HUDEP-2 (cell line): ENCODE measurements around the gene CHTOP.
"Not testable (repeated sequence)": the region's sequence is repeated elsewhere in the genome, so short reads cannot be mapped to it uniquely, and the experiment has no call there.

Source experiments
- DNase-seq, 76 experiments: peaks; one replicate each; lab custom pipeline; 2025; ENCODE audit not compliant: unreplicated experiment in 76 of 76; lab: John Stamatoyannopoulos, UW

CHTOP gene

DNA sequence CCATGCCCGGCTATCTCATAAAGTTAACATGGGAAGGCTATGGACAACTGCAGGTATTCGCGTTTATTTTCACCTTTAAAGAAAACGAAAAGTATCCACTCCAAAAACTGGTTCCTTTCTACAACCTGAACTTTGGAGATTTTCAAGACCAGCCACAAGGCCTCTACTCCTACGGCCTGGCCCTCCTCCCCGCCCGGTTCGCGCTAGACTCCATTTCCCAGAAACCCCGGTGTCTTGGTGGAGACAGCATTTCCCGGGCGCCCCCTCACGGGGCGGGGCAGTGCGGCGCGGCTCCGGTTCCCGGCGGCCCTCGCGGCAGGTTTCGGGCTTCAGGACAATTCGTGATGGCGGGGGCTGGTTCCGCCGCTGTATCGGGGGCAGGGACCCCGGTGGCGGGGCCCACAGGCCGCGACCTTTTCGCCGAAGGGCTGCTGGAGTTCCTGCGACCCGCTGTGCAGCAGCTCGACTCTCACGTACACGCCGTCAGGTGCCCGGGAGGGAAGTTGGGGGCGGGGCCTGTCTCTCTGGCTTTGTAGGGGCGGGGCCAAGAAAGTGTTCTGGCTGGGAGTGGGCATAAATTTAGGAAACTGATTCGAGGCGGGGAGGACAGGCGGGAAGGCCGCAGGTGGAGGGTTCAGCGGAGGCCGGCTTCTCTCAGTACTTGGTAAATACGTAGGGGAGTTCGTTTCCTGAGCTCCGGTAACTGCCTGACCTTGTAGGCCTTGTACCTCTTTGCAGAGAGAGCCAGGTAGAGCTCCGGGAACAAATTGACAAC, 24.7 kb downstream of the CHTOP start, which contains the start of gene SNAPIN:
SNAPIN (plus strand) TSS at position 304 of the 775 bp plus-strand sequence; CDS start at position 345, 41 bp downstream.
- peak in 75 of 76 experiments; percentile 28 to 98 (median 83) for DNase-seq

DNA sequence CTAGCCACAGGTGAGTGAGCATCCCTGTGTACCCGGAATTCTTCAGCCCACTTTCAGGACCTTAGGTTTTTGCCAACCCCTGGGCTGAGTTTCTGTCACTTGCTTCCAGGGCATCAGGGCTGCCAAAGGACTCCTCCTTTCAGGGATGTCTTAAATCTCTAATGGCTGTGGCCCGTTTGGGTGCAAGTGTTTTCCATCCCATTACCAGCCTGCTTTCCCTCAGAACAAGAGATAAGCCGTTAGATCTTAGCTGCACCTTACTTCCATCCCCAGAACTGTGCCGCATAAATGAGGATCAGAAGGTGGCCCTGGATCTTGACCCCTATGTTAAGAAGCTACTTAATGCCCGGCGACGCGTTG, 25.3 kb downstream of the CHTOP start:
- DNase-seq: peak in 1 of 76 experiments; percentile 42

DNA sequence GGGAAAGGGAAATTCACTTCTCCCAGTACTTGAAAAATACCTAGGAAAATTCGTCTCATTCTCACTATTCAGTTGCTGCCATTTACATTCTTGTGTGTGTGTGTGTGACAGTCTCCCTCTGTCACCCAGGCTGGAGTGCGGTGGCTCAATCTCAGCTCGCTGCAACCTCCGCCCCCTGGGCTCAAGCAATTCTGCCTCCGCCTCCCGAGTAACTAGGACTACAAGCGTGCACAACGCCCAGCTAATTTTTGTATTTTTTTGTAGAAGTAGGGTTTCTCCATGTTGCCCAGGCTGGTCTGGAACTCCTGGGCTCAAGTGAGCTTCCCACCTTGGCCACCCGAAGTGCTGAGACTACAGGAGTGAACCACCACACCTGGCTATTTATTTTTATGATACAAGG, 25.8 kb downstream of the CHTOP start:
- DNase-seq: no peak

DNA sequence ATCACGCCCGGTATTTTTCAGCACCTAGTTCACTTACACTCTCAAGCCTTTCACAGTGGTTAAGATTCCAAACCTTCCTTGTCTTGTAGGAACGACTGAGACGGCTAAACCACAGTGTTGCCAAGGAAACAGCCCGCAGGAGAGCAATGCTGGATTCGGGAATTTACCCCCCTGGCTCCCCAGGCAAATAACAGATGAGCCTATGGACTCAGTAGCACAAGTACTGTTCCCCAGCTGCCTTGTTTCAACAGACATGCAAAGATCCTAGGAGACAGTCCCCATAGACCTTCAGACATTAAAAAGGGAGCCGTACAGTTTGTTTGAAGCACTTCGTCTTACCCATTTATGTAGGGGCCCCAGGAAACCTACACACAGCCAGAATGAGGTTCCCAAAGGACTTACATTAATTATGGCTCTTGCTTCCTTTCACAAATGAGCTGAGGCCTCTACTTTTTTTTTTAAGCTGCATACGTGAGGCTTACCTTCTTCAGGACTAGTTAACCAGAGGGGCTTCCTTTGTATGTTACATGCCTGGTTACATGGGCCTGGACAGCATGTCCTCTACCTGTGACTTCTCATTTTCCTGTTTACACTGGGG, 27.3 kb downstream of the CHTOP start:
- no peak for DNase-seq

DNA sequence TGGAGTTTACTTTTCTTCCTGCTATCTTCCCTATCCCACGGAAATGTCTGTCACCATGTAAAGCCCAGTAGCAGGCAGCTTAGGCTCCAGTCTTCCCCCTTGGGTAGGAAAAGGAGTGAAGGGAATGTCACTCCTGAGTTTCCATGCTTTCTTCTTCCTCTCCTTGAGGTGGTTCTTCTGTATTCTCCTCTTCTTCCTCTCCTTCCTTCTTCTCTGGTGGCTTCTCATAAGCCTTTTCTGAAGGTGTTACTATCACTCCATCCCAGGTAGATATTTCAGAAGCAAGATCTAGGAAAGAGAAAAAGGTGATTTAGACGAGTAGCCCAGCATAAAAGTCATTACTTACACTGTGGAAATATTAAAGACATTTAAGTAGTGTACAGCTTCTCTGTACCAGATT, 28.4 kb downstream of the CHTOP start:
- no peak for DNase-seq

DNA sequence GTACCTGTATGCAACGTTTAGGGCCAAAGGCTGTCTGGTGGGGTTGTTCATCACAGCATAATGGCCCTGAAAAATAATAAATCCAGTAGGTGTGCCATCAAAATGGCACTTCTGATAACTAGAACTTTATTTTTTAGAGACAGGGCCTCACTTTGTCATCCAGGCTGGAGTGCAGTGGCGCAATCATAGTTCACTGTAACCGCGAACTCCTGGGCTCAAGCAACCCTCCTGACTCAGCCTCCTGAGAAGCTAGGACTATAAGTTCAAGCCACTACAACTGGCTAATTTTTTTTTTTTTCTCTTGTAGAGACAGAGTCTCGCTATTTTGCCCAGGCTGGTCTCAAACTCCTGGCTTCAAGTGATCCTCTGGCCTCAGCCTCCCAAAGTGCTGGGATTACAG, 29.3 kb downstream of the CHTOP start:
- no peak for DNase-seq

DNA sequence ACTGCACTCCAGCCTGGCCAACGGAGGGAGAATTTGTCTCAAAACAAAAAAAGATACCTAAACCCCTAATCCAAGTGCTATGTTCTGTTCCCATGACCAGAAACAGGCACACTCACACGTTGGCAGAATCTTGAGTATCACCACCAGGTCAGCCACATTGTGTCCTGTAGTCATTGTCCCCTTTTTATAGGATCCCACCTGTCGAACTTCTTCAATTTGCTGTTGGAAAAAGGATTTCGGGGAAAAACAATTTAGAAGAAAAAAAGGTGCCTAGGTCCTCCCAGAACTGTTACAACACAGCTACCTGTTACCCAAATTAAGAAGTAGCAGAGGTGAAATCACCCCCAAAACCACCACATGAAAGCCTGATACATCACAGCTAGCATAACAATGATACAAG, 33.6 kb downstream of the CHTOP start:
- DNase-seq: no peak

DNA sequence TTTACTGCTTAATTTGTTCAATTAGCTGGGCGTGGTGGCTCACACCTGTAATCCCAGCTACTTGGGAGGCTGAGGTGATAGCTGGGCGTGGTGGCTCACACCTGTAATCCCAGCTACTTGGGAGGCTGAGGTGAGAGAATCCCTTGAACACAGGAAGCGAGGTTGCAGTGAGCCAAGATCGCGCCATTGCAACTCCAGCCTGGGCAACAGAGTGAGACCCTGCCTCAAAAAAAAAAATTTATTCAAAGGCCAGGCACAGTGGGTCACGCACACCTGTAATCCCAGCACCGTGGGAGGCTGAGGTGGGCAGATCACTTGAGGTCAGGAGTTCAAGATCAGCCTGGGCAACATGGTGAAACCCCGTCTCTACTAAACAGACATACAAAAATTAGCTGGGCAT, 34.8 kb downstream of the CHTOP start:
- not testable (repeated sequence) for DNase-seq

DNA sequence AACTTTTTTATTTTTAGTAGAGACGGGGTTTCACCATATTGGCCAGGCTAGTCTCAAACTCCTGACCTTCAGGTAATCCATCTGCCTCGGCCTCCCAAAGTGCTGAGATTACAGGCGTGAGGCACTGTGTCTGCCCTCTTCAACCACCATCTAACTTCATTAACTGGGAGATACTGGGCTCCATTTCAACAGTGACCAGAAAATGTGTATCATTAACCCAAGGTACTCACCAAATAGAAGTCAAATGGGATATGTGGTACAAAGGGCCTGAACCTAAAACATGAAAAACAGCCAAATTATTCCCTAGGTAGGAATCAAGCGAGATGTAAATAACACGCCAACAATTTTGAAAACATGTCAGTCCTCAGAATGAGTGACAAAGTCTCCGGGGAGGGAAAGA, 35.7 kb downstream of the CHTOP start:
- no peak for DNase-seq

DNA sequence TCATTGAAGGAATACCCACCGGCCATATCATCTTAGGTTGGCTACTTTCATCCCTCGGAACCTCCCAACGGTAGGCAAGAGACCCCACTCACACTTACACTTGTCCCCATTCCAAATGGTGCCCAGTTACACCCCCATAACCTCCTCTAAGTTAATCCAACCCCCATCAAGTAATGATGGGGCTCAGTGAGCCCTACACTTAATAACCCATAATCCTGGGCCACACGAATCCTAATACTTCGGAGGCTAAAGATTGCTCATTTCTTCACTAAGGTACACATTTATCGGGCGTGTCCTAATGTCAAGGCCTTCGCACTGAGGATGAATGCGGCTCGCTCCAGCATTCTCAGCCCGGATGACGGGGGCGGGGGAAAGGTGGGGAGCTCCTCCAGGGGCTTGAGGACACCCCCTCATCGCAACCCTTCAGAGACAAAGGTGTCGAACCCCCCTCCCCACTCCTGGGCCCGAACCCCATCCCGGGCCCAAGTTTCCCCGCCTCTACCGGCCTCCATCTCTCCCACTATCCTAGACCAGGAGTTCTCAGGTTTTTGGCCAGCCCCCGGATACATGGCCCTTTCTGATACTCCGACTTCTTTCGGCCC, 36.5 kb downstream of the CHTOP start:
- no peak for DNase-seq

DNA sequence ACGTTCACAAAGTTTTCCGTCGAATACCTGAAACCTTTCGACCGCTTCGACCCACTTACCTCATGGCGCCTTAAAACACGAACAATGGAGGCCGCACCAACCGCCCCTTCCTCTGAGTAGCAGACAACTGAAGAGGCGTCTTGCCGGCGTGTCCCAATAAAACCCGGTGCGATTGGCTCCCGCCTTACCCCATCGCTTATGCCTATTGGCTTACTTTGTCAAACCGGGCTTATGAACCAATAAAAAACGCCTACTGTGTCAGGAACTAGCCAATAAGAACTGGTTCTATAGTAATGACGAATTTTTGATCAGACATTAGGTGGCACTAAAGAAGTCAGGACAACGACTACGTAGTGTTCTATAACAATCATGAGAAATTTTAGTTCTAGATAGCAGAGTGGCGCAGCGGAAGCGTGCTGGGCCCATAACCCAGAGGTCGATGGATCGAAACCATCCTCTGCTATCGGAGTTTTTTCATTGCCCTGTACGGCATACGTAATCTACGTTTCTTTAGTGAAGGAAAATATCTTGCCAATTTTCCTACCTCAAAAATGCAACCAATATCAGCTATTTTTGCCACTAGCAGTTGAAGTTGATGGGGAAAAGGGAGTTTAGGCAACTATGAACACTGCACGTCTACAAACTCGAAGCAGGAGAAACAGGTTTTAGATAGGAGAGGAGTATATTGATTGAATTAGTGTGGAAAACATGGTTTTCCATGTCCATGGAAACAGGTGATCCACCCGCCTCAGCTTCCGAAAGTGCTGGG, 37.2 kb downstream of the CHTOP start, which contains the start of gene ILF2:
ILF2 (minus strand) TSS at position 135 of the 769 bp plus-strand sequence; CDS start at position 64, 71 bp downstream.
- DNase-seq: peak in 75 of 76 experiments; percentile 73 to 99 (median 95)

DNA sequence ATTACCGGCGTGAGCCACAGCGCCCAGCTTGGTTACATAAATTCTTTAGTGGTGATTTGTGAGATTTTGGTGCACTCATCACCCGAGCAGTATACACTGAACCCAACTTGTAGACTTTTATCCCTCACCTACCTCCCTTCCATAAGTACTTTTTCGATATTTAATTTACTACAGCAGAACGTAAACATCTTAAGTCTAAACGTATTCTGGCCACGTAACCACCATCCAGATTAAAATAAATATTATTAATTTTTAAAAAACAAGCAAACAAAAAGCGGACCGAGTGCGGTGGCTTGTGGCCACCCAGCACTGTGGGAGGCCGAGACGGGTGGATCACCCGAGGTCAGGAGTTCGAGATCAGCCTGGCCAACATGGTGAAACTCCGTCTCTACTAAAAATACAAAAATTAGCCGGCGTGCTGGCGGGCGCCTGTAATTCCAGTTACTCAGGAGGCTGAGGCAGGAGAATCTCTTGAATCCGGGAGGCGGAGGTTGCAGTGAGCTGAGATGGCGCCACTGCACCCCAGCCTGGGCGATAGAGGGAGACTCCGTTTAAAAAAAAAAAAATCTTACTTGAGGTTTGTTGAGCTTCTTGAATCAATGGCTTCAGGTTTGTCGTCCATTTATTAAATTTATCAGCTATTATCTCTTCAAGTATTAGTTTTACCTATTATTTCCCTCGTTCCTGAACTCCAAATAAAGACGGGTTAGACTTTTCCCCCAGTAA, 37.9 kb downstream of the CHTOP start:
- peak in 56 of 76 experiments; percentile 13 to 77 (median 44) for DNase-seq

DNA sequence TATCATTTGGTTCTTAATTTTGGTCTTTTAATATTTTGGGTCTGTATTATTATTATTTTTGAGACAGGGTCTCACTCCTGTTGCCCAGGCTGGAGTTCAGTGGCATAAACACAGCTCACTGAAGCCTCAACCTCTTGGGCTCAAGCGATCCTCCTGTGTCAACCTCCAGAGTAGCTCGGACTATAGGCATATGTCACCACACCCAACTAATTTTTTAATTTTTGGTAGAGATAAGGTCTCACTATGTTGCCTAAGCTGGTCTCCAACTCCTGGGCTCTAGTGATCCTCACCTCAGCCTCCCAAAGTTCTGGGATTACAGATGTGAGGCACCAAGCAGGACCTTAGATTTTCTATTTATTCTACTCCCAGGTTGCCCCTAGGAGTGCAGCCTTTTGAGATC, 39.6 kb downstream of the CHTOP start:
- DNase-seq: no peak

DNA sequence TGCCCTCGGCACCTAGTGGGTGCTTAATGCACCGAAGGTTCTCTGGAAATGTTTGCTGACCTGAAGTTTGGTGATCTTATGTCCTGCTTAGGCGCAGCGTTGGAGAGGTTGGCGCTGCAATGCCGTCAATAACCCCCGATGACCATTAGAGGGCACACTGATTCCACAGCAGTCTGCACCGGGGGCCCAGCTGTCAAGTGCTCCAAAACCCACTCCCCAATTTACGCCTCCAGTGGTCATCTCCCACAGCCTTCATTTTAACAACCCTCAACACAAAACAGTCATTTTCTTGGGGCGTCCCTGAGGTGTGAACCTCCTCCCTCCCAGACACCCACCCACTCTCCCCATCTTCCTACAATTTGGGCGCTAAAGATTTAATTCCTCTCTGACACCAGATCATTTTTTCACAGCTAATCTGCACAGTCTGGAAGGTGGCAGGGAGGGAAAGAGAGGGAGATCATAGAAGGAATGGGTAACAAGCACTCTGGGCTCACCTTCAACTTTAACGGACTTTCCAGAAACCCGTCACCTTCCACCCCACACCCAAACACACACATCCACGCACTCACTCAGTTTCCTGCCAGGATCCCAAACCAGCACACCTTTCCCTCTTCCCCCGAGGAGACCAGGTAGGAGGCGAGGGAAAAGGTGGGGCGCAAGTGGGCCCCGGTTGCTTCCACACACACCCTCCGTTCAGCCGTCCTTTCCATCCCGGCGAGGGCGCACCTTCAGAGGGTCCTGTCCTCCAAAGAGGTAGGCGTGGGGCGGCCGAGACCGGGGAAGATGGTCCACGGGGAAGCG, 44.1 kb downstream of the CHTOP start:
- DNase-seq: peak in 23 of 76 experiments; percentile 3 to 40 (median 27)

DNA sequence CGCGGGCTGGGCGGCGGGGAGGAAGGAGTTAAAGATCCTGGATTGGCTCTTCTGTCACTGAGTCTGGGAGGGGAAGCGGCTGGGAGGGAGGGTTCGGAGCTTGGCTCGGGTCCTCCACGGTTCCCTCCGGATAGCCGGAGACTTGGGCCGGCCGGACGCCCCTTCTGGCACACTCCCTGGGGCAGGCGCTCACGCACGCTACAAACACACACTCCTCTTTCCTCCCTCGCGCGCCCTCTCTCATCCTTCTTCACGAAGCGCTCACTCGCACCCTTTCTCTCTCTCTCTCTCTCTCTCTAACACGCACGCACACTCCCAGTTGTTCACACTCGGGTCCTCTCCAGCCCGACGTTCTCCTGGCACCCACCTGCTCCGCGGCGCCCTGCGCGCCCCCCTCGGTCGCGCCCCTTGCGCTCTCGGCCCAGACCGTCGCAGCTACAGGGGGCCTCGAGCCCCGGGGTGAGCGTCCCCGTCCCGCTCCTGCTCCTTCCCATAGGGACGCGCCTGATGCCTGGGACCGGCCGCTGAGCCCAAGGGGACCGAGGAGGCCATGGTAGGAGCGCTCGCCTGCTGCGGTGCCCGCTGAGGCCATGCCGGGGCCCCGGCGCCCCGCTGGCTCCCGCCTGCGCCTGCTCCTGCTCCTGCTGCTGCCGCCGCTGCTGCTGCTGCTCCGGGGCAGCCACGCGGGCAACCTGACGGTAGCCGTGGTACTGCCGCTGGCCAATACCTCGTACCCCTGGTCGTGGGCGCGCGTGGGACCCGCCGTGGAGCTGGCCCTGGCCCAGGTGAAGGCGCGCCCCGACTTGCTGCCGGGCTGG, 44.9 kb downstream of the CHTOP start, which contains the start of gene NPR1:
NPR1 (plus strand) TSS at position 170 of the 818 bp plus-strand sequence; CDS start at position 591, 421 bp downstream.
- peak in 8 of 76 experiments; percentile 5 to 42 (median 13) for DNase-seq

DNA sequence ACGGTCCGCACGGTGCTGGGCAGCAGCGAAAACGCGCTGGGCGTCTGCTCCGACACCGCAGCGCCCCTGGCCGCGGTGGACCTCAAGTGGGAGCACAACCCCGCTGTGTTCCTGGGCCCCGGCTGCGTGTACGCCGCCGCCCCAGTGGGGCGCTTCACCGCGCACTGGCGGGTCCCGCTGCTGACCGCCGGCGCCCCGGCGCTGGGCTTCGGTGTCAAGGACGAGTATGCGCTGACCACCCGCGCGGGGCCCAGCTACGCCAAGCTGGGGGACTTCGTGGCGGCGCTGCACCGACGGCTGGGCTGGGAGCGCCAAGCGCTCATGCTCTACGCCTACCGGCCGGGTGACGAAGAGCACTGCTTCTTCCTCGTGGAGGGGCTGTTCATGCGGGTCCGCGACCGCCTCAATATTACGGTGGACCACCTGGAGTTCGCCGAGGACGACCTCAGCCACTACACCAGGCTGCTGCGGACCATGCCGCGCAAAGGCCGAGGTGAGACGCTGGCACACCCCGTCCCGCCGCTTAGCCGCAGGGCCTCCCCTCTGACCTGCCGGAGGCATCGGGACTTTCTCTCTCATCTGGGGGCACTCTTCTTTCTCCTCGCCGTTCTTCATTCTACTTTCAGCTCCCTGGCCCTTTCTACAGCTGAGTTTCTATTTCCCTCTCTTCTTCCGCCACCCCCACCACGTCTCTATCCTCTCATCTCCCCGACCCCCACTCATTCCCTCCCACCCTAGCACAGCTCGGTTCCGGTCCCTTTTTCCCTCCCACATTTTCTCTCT, 45.7 kb downstream of the CHTOP start:
- DNase-seq: no peak

DNA sequence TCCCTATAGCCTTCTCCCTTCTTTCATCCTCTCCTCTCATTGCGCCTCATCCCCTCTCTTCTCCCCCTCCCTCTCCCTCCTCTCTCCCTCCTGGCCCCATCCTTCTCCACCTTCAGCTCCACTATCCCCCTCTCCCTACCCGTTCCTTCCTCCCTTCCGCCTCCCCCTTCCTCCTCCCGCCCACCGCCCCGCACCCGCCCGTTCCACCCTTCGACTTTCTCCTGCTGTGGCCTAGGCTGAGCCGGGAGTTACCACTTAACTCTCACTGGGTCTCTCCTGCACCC, 46.2 kb downstream of the CHTOP start:
- DNase-seq: no peak

DNA sequence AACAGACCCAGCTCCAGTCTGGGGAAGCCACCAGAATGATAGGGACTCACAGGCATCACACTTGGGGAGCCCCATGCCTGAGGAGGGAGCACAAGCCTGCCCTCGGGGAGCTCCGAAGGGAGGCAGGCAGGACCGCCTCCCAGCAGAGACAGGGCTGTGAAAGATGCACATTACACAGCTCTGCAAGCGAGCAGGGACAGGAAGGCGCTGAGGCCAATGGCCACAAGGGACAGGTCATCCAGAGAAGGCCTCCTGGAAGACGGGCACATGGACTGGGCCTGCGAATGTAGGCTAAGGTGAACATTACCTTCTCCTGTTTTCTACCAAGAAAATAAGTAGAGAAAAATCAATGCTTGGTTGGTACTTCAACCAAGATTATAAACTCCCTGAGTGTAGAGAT, 48.9 kb downstream of the CHTOP start:
- no peak for DNase-seq
